GM12873 (cell line): ENCODE results near the gene AHNAK.

Experiments
- TF ChIP-seq, protein P1 (sequence below): IDR thresholded peaks from 2 replicates; pipeline ENCODE4 v1.5.1; 2012; ENCODE audit warnings: low read depth, mild to moderate bottlenecking, moderate library complexity, low read length, control low read depth; ENCODE audit not compliant: insufficient read depth; ENCODE audit errors: missing control alignments

AHNAK gene

GRCh38 chr11:62456630-62457029 lies 90.0 kb downstream of the AHNAK start:
- TF ChIP-seq, protein P1, sequence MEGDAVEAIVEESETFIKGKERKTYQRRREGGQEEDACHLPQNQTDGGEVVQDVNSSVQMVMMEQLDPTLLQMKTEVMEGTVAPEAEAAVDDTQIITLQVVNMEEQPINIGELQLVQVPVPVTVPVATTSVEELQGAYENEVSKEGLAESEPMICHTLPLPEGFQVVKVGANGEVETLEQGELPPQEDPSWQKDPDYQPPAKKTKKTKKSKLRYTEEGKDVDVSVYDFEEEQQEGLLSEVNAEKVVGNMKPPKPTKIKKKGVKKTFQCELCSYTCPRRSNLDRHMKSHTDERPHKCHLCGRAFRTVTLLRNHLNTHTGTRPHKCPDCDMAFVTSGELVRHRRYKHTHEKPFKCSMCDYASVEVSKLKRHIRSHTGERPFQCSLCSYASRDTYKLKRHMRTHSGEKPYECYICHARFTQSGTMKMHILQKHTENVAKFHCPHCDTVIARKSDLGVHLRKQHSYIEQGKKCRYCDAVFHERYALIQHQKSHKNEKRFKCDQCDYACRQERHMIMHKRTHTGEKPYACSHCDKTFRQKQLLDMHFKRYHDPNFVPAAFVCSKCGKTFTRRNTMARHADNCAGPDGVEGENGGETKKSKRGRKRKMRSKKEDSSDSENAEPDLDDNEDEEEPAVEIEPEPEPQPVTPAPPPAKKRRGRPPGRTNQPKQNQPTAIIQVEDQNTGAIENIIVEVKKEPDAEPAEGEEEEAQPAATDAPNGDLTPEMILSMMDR, result no peak

- TF ChIP-seq, protein P1, result no peak
Measured at GRCh38 chr11:62452839-62453468, 93.7 kb downstream of the AHNAK start.

DNA sequence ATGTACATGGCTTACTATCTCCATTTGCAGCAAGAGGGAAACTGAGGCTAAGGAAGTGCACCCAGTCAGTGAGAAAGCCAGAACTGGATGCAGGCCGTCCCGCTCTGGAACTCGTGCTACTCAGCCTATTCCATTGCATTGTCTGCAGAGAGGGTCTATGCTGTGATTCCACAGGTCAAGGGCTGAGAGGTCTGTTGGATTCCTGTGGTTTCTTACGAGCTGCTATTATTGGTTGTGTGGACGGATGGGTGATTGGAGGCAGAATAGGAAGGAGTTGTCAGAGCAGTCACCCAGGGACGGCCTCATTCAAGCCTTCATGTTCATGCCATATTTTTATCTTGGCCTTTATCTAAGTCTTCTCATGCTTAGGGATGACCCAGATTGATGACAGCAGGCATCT lies 94.3 kb downstream of the AHNAK start:
- TF ChIP-seq, protein P1, result no peak

- TF ChIP-seq, protein P1, result no peak
Measured at GRCh38 chr11:62451241-62451621, 95.4 kb downstream of the AHNAK start.

DNA sequence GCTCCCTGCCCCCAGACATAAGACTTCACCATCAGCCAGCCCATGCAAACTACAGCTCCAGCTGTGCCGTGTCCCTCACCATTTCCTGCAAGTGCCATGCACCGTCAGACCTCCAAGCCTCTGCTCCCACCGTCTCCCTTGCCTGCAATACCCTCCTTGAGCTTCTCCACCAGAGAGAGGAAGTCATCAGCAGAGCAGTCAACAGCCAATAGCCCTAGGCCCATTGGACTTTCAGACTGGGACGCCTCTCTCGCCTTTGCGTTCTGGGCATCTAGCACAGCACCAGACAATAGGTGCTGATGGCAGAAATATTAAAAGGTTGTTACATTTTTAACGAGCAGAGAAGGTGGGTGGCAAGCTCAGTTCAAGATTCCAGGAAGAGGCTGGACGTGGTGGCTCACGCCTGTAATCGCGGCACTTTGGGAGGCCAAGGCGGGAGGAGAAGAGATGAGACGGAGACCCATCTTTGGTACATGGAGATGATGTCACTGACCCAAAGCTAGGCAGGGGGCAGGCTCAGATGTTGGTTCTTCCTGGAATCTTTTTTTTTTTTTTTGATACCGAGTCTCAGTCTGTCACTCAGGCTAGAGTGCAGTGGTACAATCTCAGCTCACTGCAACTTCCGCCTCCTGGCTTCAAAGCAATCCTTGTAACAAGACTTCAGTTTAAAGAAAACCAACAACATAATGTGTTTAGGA lies 95.9 kb downstream of the AHNAK start:
- TF ChIP-seq, protein P1, result no peak

DNA sequence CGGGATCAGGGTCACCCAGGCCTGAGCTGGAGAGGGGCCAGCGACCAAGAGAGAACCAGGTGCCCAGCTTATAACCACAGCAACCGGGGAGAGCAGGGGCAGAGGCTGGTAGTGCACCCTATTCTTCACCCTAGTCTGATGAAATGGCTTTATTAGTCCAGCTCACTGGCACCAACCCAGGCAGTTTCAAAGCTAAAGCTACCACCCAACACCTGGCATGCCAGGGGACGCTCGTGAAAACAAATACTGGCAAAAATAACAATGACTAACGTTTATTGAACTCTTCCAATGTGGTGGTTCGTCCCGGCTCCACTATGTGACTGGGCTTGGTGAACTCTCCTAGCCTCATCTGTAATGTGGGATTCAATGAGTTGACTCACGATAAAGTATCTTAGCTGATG lies 97.2 kb downstream of the AHNAK start:
- TF ChIP-seq, protein P1, result no peak

GRCh38 chr11:62446091-62446490 lies 100.5 kb downstream of the AHNAK start:
- TF ChIP-seq, protein P1, result no peak
